Melanocyte of skin (primary cell): ENCODE results near the gene PPP5C. TPM values are rescaled to one million over a fixed set of nuclear protein-coding genes. Genes with fewer than 3 reads are reported as not detected.

Experiments
- small RNA-seq, 2 donors: library from RNA; depleted of rRNA; stranded (forward); fragments of <200 nt; gene quantifications; one replicate each; pipeline ENCODE3, GENCODE V24; 2012
- total RNA-seq, 2 donors: library from RNA; depleted of rRNA; stranded (reverse); fragments of >200 nt; gene quantifications; 2 replicates each; pipeline ENCODE4 v1.2.3, GENCODE V29; 2012

Gene PPP5C
- 10 to 100 TPM; 59.5 to 96.9 TPM for total RNA-seq

DNA sequence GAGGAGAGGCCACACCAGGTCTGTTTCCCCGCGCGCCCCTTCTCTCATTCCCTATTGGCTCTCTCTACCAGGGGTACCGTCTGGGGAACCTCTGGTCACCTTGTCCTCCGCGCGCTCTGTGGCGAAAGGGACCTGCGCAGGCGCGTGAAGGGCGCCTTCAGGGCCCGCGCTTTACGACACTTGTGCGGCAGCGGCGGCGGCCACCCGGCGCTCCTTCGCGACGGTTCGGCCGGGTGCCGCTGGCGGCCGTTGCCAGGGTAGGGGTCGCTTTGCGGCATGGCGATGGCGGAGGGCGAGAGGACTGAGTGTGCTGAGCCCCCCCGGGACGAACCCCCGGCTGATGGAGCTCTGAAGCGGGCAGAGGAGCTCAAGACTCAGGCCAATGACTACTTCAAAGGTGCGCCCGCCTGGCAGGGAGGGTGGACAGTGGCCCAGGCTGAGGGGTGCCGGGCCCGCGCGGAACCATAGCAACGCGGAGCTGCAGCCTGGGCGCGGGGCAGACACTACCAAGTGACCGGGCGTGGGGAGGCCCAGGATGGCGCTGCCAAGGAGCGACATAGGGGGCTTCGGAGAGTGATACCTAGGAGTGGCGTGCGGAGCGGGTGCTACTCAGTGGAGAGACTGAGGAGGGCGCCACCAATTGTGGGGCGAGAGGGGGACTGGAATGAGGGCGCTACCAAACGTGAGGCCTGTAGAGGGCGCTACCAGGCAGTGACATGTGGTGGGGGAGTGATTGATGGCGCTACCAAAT, at the start of gene PPP5C:
PPP5C (plus strand) TSS at position 267 of the 751 bp plus-strand sequence; CDS start at position 277, 10 bp downstream.

DNA sequence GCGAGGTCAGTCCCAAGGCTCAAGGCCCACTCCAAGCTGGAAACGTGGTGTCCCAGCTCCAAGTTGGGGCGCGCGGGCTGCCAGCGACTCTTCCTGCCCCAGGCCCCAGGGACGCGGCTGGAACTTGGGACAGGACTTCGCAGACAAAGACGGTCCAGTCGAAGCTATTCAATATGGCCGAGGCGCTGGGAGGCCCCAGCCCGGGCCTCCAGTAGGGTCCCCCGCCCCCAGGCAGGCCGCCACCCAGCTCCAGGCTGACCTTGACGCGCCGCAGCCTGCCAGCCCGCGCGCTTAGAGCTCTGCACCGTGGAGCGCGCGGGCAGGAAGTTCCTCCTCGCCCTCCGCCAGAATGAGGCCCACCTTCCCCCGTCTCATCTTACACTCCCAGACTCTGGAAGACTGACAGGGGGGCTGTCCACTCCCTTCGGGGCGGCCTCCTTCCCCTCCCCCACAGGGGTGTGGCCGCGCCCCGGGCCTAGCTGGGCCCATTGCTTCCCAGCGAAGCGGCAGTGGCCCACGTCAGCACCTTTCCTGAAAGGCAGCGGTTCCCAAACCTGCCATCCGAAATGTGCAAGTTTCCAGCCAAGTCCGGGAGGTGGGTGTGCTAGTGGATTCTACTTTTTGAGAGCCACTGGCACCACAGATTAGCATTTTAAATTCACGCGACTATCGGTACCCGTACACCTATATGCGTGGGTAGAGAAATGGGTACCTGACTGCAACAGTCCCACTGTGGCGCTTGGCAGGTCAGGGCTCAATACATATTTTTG, 66.6 kb downstream of the PPP5C start, which contains the start of gene CCDC8:
CCDC8 (minus strand) TSS at position 303 of the 770 bp plus-strand sequence. CDS start 754 bp downstream, outside the sequence.

GRCh38 chr19:46428239-46429135, 81.6 kb downstream of the PPP5C start, which contains the start of gene PNMA8C:
PNMA8C (minus strand) TSS chr19:46428936; CDS start chr19:46428359, 577 bp downstream.

Small RNA genes within 50 kb of the gene (small RNA-seq; reads per million reads assigned to genes)
- 0 reads per million in 2 donors for gene RNU6-924P

Other genes starting within 250 kb of the PPP5C start
- gene IGFL3, start 222.4 kb upstream of the PPP5C start, total RNA-seq: not detected
- not detected for gene IGFL2, start 198.8 kb upstream of the PPP5C start, total RNA-seq
- not detected for gene IGFL1, start 117.3 kb upstream of the PPP5C start, total RNA-seq
- not detected for gene HIF3A, start 50.0 kb upstream of the PPP5C start, total RNA-seq
- 1 to 10 TPM; 2.4 to 5.7 TPM for gene CCDC8, start 66.5 kb downstream of the PPP5C start, total RNA-seq
- under 1 TPM in 1 of 2 donors, not detected in 1; under 0.01 TPM for gene PNMA8C, start 81.8 kb downstream of the PPP5C start, total RNA-seq
- gene PNMA8A, start 124.5 kb downstream of the PPP5C start, total RNA-seq: 10 to 100 TPM in 1 of 2 donors, under 1 TPM in 1; 1.00 to 13.1 TPM
- 1 to 10 TPM in 1 of 2 donors, under 1 TPM in 1; 0.67 to 1.7 TPM for gene PNMA8B, start 148.8 kb downstream of the PPP5C start, total RNA-seq